Esophagus squamous epithelium (tissue), 5 donors: ENCODE measurements around the gene NRARP. TPM values are rescaled to one million over a fixed set of nuclear protein-coding genes. Genes with fewer than 3 reads are reported as not detected.
A peak's percentile ranks its signal among the peaks of the same experiment; 100 is the strongest.

Experiments
- DNase-seq: peaks from one replicate; lab custom pipeline; 2025; lab: John Stamatoyannopoulos, UW
- H3K27ac ChIP-seq, 4 donors: fragments of 200-600 bp; sonication (generic); one replicate each; pipeline ENCODE4 v1.5.1; 2016 to 2019; ENCODE audit warnings: mild to moderate bottlenecking in 1 of 4
- H3K27me3 ChIP-seq, 4 donors: fragments of 200-600 bp; sonication (generic); 1 replicate in 3 of 4; 2 replicates in 1 of 4; pipeline versions ENCODE4 v1.5.1 to v1.6.0; 2017 to 2021; ENCODE audit warnings: antibody characterized with exemption in 1 of 4
- H3K36me3 ChIP-seq, 3 donors: fragments of 200-600 bp; sonication (generic); one replicate each; pipeline ENCODE4 v1.5.1; 2016 to 2019
- H3K4me1 ChIP-seq, 3 donors: fragments of 200-600 bp; sonication (generic); one replicate each; pipeline ENCODE4 v1.5.1; 2017 to 2019
- H3K4me3 ChIP-seq, 4 donors: fragments of 200-600 bp; sonication (generic); 1 replicate in 3 of 4; 2 replicates in 1 of 4; pipeline ENCODE4 v1.5.1; 2016 to 2019; ENCODE audit warnings: mild to moderate bottlenecking in 2 of 4, moderate library complexity in 1 of 4
- H3K9me3 ChIP-seq, 3 donors: fragments of 200-600 bp; sonication (generic); one replicate each; pipeline ENCODE4 v1.5.1; 2016 to 2019
- CTCF ChIP-seq, 6 experiments: fragments of 450-650 bp in 4 of 6; fragments of 200-600 bp in 2 of 6; sonication (generic) in 2 of 6; IDR thresholded peaks; one replicate each; pipeline ENCODE4 v1.5.1; 2016 to 2019; ENCODE audit warnings: antibody characterized with exemption in 6 of 6, mild to moderate bottlenecking in 4 of 6, moderate library complexity in 4 of 6
- POLR2A ChIP-seq, 4 donors: fragments of 450-650 bp; IDR thresholded peaks; one replicate each; pipeline ENCODE4 v1.6.1; 2017; ENCODE audit warnings: antibody characterized with exemption in 4 of 4, mild to moderate bottlenecking in 4 of 4, moderate library complexity in 3 of 4
- WGBS, 2 donors: methylation state at CpG; one replicate each; pipeline ENCODE4 v1.1.5; 2018; 5-methylcytosine and 5-hydroxymethylcytosine counted together
- intact Hi-C: fragments of 100-400 bp; cut with DNase I; formaldehyde crosslinking; loops from one replicate; pipeline ENCODE4 v1.15.0; 2022
- total RNA-seq, 4 donors: library from RNA; depleted of rRNA; stranded (reverse); fragments of >200 nt; gene quantifications; one replicate each; pipeline ENCODE4 v1.1.0, GENCODE V29; 2016
- donor health status: DM: yes; HTN: yes; CAD: no.

Gene NRARP
- total RNA-seq, 4 donors from 2014 or later = 19.6 to 33.9 (median 27.5) TPM

GRCh38 chr9:137277329-137278041 lies 24.6 kb downstream of the NRARP start, which contains the start of gene TOR4A:
TOR4A (plus strand) TSS chr9:137277726; CDS start chr9:137278690, 964 bp downstream.
- peak within 1 kb of the TSS; percentile 43 to 61 (median 56) for H3K4me3 ChIP-seq
- intact Hi-C loops = no loop called here

GRCh38 chr9:137276473-137277328 lies 25.4 kb downstream of the NRARP start:
- Histone ChIP-seq H3K36me3 (peaks cover 10 to 44% (median 12%) of the 10 kb centered on the region in 3 donors), H3K27me3 (peaks cover 0 to 47% (median 0%) of the 10 kb centered on the region in 4 donors), H3K4me1 (peaks cover 39 to 89% (median 51%) of the 10 kb centered on the region in 3 donors), H3K9me3 (no peaks in the 10 kb centered on the region), H3K4me3 (peak overlapping the region in 3 of 4 donors; percentile 54 to 61 (median 58)), H3K27ac (peak overlapping the region; percentile 81 to 87 (median 84))
- 15 to 34% methylated on average over 4 to 9 of the region's 30 CpGs for WGBS, 2 donors
- TF ChIP-seq POLR2A (IDR thresholded peaks at IDR 0.05) (no peak), CTCF (IDR thresholded peaks at IDR 0.05) (no peak)
- DNase-seq = no peak
- intact Hi-C loops = no loop called here

More at GRCh38 chr9:137277329-137278041, 24.6 kb downstream of the NRARP start, which contains the start of gene TOR4A:
- Histone ChIP-seq H3K36me3 (peaks cover 4 to 42% (median 8%) of the 10 kb centered on the region in 3 donors), H3K27me3 (peaks cover 0 to 50% (median 0%) of the 10 kb centered on the region in 4 donors), H3K9me3 (no peaks in the 10 kb centered on the region), H3K4me1 (peaks cover 34 to 82% (median 51%) of the 10 kb centered on the region in 3 donors), H3K27ac (peak within 1 kb of the TSS; percentile 81 to 87 (median 84))
- 42 to 44% methylated on average over 2 to 3 of the region's 25 CpGs for whole genome bisulfite sequencing, 2 donors
- TF ChIP-seq CTCF (IDR thresholded peaks at IDR 0.05) = peak in 3 of 6 experiments; percentile 9 to 29 (median 12)
- TF ChIP-seq POLR2A (IDR thresholded peaks at IDR 0.05) = peak in 2 of 4 donors; percentile 18 to 53
- peak; percentile 58 for DNase-seq

- Histone ChIP-seq H3K27me3 (peaks cover 0 to 38% (median 0%) of the 10 kb centered on the region in 4 donors), H3K27ac (peak overlapping the region in 3 of 4 donors; percentile 81 to 87 (median 86)), H3K36me3 (peaks cover 10 to 46% (median 12%) of the 10 kb centered on the region in 3 donors), H3K9me3 (no peaks in the 10 kb centered on the region), H3K4me1 (peaks cover 39 to 89% (median 45%) of the 10 kb centered on the region in 3 donors), H3K4me3 (no peak overlapping the region)
- TF ChIP-seq CTCF (IDR thresholded peaks at IDR 0.05) (no peak), POLR2A (IDR thresholded peaks at IDR 0.05) (no peak)
- intact Hi-C loops = no loop called here
- 74 to 83% methylated on average over 21 of the region's 24 CpGs for WGBS, 2 donors
- no peak for DNase-seq
These were observed 26.2 kb downstream of the NRARP start for GRCh38 chr9:137275588-137276472.

- TF ChIP-seq CTCF (IDR thresholded peaks at IDR 0.05) (no peak), POLR2A (IDR thresholded peaks at IDR 0.05) (no peak)
- Histone ChIP-seq H3K4me3 (no peak overlapping the region), H3K4me1 (peaks cover 39 to 89% (median 40%) of the 10 kb centered on the region in 3 donors), H3K9me3 (no peaks in the 10 kb centered on the region), H3K27ac (peak overlapping the region in 1 of 4 donors; percentile 92), H3K36me3 (peaks cover 10 to 47% (median 12%) of the 10 kb centered on the region in 3 donors), H3K27me3 (peaks cover 0 to 32% (median 0%) of the 10 kb centered on the region in 4 donors)
- WGBS, 2 donors = 79 to 92% methylated on average over 6 to 8 of the region's 10 CpGs
- no peak for DNase-seq
- intact Hi-C loops = no loop called here
These were observed 26.9 kb downstream of the NRARP start for GRCh38 chr9:137275203-137275587.
